Measurements from ENCODE around the gene FARS2. TPM values are rescaled to one million over a fixed set of nuclear protein-coding genes. Genes with fewer than 3 reads are reported as not detected.

FARS2 gene
- polyA plus RNA-seq, 4 donors: 13.9 to 21.7 (median 19.6) TPM

DNA sequence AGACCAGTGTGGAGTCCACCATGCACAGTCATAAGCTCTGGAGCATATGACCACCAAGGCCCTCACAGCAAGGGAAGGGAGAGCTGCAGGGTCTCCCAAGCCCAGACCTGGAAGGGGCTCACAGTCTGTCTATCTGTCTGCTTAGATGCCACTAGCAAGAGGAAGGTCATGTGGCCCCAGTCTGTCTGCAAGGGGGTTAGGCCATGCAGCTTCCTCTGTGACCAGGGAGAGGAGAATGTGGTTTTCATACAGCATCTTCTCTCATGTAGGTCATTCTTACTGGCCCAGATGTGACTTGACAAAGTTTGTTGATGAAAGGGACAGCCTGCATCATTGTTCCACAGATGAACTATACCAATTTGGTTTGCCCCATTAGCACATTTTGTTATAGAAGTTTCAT is 260.8 kb downstream of the FARS2 start:
- no peak for DNase-seq (ENCODE audit: low read depth in 4 of 4, low spot score in 3 of 4)

DNA sequence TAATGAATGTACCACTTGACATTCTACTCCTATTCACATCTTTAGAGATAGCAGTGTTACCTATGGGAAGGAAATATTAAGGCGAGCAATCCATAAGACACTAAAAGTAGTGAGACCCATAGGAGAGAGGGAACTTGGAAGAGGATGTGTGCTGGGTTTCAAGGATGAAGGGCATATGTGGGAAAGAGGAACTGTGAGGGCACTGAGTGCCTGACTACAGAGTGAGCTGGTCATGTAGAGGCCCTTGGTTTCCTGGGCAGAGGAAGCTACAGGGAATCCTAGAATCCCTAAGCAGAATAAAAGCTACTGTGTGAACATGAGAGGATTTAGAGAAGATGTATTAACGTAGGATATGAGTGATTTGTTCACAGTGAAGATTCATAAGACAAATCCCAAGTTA is 262.8 kb downstream of the FARS2 start:
- DNase-seq (ENCODE audit: low read depth in 4 of 4, low spot score in 3 of 4): no peak

DNA sequence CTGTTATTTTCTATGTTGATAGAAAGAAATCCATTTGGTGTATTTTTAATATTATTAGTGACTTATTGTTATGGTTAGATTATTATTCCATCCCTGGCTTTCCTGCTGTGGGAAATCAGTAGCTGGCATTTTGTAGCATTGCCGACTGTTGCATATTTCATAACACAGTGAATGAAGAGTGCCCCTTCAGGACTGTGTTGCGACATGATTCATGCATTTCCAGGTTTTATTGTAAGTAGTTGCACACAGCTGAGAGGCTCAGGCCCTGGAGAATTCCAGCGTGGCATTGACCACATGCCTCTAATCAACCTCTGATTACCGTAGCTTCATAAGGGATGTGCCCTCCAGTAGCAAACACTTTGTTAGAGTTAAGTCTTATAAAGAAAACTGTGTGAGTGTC is 263.9 kb downstream of the FARS2 start:
- no peak for DNase-seq (ENCODE audit: low read depth in 4 of 4, low spot score in 3 of 4)

DNA sequence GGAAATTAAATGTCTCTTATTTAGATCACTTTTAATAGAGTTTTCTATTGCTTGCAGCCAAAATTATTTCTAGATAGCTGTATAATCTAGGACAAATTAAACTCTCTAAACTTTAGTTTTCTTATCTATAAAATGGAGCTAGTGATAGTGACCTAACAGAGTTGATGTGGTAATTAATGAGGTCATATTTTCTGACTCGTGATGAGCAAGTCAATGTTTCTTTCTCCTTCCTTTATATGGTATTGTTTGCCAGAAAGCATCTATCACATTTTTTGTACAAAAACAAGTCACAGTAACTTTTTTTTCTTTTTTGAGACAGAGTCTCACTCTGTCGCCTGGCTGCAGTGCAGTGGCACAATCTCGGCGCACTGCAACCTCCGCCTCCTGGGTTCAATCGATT is 267.7 kb downstream of the FARS2 start:
- no peak for DNase-seq (ENCODE audit: low read depth in 4 of 4, low spot score in 3 of 4)

DNA sequence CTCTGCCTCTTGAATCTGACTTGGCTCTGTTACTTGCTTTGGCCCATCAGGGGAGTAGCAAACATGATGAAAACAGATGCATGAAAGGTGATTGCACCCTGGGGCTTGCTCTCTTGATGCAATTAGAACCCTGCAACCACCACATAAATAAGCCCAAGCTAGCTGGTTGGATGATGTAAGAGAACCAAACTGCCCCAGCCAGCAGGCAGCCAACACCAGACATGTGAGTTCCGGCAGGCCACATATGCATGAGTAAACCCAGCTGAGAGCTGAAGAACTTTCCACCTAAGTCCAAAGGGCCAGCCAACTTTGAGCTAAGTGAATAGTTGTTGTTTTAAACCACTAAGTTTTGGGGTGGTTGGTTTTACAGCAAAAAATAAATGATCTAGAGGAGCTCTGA is 268.4 kb downstream of the FARS2 start:
- no peak for DNase-seq (ENCODE audit: low read depth in 4 of 4, low spot score in 3 of 4)

DNA sequence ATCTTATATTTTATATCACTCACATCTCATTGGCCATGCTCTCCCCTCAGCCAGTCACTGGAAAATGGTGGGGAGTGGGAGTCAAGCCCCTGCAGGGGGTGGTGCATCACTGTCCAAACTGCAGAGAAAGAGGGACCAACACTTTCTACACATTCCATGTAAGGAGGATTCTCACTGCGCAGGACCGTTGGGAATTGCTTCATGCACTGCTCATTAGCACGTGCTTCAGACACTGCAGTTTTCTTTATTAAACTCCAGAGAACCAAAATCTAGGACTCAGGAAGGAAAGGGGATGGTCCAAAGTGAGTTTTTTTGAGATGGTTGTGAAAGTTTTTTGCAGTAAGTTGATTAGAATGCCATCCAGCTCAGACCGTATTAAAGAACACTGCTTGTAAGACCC is 269.8 kb downstream of the FARS2 start:
- DNase-seq (ENCODE audit: low read depth in 4 of 4, low spot score in 3 of 4): no peak

DNA sequence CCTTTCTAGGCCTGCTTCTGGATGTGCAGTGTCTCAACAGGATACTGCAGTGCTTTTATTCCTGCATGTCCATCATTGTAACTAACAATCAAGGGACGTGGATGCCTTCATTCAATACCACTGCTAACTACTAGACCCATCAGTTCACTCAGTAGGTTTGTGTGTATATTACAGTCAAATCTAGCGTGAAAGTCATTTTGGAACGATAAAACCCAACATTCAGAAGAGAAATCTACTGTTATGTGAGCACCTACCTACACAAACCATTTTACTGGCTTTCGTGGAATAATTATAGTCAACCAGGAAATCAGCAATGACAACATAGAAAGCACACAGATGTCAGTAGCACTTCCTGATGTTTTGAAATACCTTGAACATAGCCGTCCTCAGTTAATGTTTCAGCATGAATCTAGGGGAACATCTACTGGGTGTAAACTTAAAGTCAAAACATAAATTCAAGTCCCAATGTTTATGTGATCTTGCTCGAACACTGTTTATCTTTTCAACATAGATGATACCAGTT is 270.6 kb downstream of the FARS2 start:
- no peak for DNase-seq (ENCODE audit: low read depth in 4 of 4, low spot score in 3 of 4)

DNA sequence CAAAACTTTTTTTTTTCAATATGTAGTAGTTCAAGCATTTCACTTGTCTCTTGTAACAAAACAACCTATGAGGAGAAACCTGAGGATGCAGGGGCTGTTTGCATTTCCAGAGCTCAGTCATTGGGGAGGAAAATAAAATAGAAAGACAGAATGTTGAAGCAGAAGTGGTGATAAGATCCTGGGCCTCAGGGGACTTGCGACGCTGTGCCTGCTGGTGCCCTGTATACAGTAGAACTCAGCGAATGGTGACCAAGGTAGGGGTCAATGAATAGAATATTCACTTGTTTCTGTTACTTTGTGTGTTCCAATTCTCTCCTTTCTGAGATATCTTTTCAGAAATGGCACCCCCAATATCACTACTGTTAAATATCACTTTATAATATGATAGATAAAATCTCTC is 271.6 kb downstream of the FARS2 start:
- DNase-seq (ENCODE audit: low read depth in 4 of 4, low spot score in 3 of 4): no peak

DNA sequence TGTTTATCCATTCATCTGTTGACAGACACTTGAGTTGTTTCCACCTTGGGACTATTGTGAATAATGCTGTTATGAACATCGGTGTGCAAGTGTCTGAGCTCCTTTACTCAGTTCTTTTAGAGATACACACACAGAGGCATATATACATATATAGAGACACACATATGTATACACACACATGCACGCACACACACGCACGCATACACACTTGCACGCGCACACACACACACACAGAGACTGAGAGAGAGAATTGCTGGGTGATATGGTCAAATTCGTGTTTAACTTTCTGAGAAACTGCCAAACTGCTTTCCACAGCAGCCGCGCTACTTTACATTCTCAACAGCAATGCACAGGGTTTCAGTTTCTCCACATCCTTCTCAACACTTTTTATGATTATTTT is 273.3 kb downstream of the FARS2 start:
- no peak for DNase-seq (ENCODE audit: low read depth in 4 of 4, low spot score in 3 of 4)

DNA sequence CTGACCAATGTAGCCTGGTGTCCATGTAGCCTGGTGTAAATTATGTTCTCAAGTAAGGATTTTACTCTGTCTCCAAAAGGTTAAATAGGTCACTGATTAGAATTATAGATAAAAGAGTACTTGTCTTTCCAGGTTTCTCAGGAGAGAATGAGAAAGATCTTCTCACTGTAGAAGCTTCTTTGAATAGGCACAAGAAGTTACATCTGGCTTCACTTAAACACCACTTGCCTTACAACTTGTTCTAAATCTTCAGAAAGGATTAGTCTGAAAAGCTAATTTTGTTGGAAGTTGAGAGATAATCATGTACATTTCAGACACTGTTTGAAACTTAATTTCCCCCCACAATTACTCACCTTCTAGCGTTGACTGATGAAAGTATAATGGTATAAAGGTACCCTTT is 275.3 kb downstream of the FARS2 start:
- no peak for DNase-seq (ENCODE audit: low read depth in 4 of 4, low spot score in 3 of 4)

DNA sequence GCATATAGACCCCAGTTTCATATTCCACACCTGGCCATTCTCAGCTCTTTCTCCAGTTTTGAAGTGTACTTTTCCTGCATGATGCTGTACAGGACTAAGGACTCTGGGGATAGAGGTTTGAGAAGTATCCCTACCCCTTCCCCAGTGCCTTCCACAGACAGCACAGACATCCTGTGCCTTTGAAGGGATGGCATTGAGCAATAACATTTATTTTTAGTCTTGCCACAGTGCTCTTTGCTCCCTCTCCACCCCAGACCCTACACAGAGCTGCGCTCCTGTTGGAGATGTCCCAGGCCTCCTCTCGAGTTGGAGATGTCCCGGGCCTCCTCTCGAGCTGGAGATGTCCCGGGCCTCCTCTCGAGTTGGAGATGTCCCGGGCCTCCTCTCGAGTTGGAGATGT is 275.8 kb downstream of the FARS2 start:
- DNase-seq (ENCODE audit: low read depth in 4 of 4, low spot score in 3 of 4): no peak

DNA sequence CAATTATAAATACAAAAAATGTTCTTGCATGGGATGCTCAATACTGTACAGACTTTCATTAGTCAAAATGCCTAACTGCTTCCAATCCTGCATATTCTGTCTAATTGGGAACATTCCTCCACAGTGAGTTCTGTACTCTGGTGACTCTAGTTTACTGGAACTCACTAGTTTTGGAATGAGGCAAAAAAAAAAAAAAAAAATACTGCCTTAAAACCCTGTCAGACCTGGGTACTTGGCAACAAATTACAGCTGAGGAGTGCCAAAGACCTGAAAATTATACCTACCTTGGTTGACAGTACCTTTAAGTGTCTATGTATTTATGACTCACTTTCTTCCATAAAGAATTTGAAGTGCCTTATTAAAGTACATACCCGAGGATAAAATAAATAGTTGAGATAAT is 276.7 kb downstream of the FARS2 start:
- no peak for DNase-seq (ENCODE audit: low read depth in 4 of 4, low spot score in 3 of 4)

DNA sequence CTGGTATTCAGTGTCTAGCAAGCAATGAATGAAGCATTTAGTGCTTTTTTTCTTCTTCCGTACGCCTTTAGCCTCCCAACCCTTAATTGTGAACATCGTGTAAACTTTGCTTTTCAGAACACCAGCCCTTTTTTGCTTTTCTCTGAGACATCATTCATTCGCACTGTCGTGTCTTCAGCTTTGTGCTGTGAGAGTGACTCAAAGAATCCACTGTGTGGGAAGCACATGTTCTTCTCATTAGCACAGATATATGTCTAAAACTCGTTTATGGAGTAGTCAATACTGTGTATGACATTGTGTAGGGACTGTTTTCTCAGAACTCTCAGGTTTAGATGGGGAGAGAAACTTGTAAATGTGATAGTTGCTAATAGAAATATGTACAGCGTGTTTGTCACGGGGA is 279.1 kb downstream of the FARS2 start:
- no peak for DNase-seq (ENCODE audit: low read depth in 4 of 4, low spot score in 3 of 4)

DNA sequence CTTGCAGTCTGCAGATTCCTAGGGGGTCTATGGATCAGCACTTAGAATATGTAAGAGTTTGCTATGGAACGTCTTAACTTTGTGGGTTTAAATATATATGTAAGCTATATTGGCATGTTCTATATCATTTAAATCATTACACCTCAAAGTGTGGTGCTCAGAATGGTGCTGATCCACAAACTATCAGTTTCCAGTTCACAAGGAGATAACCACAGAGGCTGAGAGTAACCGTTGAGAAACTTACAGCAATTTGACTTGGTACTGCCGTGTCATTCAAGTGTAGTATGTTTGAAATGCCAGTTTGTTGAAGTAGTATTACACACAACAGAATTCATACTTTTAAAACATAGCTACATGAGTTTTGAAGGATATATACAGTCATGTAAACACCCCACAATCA is 279.7 kb downstream of the FARS2 start:
- no peak for DNase-seq (ENCODE audit: low read depth in 4 of 4, low spot score in 3 of 4)

DNA sequence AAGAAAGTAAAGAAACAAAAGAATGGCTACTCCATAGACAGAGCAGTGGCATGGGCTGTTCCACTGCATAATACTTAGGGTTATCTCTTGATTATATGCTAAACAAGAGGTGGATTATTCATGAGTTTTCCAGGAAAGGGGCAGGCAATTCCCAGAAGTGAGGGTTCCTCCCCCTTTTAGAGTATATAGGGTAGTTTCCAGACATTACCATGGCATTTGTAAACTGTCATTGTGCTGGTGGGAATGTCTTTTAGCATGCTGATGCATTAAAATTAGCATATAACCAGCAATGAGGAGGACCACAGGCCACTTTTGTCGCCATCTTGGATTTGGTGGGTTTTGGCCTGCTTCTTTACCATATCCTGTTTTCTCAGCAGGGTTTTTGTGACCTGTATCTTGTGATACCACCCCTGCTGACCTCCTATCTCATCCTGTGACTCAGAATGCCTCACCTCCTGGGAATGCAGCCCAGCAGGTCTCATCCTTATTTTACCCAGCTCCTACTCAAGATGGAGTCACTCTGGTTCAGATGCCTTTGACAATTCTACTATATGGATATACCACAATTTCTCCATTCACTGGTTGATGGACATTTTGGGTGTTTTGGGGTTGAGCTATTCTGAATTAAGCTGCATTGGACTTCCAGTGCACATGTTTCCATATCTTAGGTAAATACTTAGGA is 280.6 kb downstream of the FARS2 start:
- DNase-seq (ENCODE audit: low read depth in 4 of 4, low spot score in 3 of 4): no peak

DNA sequence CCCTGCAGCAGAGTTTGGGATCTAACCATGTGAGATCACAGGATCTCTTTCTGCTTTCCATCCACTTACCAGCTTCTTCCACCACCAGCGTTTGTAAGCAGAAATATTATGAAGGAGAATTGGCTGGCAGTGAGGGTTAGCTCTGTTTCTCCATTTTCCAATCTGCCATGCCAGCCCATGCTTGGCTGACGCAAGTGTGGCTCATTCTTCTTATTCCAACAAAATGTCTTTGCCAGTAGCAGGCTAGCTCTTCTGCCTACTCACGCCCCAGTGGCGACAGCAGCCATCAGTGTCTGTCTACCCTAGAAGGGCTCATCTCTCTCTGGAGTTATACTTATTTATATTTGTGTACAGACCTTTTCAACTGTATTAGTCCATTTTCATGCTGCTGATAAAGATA is 286.2 kb downstream of the FARS2 start:
- DNase-seq (ENCODE audit: low read depth in 4 of 4, low spot score in 3 of 4): no peak

DNA sequence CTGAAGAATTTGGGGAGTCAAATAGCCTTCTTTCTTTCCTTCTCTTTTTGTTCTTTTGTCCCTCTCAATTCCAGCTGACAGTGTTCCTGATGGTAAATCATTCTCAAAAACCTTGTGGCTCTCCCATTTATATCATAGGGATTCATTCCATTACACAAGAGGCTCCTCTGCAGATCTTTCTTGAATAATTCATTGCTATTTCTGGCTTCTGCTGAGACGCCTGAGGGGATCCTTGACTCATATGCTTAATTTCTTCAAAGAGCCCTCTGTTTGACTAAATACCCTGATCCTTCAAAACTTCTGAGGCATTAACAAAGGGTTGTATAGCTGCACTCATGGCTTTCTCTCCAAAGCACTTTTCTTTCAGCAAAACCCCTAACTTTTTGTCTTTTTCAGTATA is 289.3 kb downstream of the FARS2 start:
- DNase-seq (ENCODE audit: low read depth in 4 of 4, low spot score in 3 of 4): no peak

DNA sequence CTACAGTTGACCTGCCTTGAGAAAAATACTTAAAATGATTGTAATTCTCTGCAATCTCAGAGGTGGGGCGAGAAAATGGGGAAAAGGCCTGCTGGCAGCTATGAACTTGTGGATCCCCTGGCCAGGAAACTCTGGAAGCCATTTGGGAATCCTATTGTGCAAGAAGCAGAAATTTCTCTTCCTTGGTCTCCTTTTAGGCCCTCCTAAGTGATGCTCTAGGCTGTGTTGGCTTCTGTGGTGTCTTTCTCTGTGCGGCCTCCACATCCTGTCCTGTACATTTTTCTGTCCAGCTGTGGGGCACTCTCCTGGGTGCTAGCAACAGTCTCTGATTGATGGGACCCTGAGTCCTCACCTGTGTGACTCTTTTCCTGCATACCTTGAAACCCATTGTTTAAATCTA is 290.9 kb downstream of the FARS2 start:
- no peak for DNase-seq (ENCODE audit: low read depth in 4 of 4, low spot score in 3 of 4)

DNA sequence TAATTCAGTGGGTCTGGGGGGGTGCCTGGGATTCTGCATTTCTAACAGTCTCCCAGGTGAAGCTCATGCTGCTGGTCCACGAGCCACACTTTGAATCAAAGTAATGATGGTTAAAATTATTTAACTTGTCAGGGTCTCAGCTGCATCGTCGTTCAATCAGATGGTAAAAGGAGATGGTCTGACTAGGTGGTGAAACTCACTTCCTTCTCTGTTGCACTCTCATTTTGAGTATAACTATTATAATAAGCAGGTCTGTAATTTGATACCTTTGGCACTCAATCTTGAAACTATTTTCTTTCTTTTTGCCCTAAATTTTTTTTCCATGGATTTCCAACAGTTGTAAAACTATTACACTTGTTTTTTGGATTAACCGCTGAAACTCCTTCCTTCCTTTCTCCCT is 292.5 kb downstream of the FARS2 start:
- no peak for DNase-seq (ENCODE audit: low read depth in 4 of 4, low spot score in 3 of 4)

DNA sequence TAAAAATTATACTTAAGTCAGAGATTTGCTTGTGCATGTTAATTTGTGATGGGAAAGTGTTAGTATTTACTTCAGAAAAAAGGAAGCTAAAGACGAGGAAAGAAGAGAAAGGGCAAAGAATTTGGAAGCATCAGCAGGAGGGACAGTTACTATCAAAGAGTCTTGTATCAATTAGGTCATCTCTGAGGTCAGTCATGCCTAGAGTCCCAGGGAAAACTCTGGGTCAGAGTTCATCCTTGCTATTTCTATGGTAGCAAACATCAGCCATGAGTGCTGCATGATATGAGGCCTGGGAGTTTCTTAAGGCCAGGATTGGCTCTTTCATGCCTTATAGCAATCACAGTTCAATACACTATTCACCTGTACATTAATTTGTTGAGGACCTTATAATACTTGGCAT is 292.9 kb downstream of the FARS2 start:
- DNase-seq (ENCODE audit: low read depth in 4 of 4, low spot score in 3 of 4): no peak

DNA sequence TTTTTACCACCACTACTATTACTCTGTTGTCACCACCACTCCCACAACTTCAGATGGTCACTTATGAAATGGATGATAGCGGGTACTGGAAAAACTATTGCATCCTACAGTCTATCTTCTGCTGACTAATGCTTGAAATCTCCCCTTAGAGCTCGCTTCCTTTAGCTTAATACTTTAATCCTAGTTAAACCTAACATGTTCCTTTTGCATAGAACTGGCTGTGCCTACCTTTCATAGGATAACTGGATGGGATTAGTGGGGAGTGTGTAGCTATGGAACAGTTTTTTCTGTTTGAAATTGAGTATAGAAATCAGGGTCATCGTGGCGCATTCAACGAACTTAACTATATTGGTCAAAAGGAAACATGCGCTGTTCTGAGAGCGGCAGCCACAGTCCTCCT is 294.7 kb downstream of the FARS2 start:
- no peak for DNase-seq (ENCODE audit: low read depth in 4 of 4, low spot score in 3 of 4)

DNA sequence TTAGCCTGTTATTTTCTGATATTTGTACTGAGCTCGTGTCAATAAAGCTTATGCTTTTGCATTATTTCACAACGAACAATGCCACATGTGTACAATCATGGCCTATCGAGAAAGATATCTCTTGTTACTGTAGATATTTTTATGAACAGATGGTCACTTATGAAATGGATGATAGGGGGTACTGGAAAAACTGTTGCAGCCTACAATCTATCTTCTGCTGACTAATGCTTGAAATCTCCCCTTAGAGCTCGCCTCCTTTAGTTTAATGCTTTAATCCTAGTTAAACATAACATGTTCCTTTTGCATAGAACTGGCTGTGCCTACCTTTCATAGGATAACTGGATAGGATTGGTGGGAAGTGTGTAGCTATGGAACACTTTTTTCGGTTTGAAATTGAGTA is 296.2 kb downstream of the FARS2 start:
- DNase-seq (ENCODE audit: low read depth in 4 of 4, low spot score in 3 of 4): no peak

DNA sequence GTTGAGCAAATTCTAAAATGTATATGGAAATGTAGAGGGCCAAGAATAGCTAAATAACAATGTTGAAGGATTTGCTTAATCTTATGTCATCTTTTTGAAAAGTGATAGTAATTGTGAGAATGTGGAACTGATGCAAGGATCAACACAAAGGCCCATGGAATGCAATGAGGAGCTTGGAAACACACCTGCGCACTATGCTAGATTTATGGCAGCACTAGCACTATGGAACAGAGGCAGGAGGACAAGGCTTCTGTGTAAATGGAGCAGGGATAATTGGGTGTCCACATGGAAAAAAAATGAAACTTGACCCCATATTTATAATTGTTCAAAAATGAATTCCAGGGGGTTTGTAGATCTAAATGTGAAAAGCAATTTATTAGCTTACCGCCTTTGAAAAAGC is 298.3 kb downstream of the FARS2 start:
- no peak for DNase-seq (ENCODE audit: low read depth in 4 of 4, low spot score in 3 of 4)
